Breast epithelium (tissue), 3 donors: ENCODE data around the gene ATP5IF1.

ENCODE experiments used
- POLR2A ChIP-seq: fragments of 450-650 bp; IDR thresholded peaks from one replicate; pipeline ENCODE4 v1.6.1; 2016; ENCODE audit warnings: antibody characterized with exemption, mild to moderate bottlenecking, moderate library complexity
- POLR2AphosphoS5 ChIP-seq, 3 donors: sonication (generic); formaldehyde crosslinking; IDR thresholded peaks; one replicate each; pipeline ENCODE4 v1.6.1; 2017; ENCODE audit warnings: antibody characterized with exemption in 3 of 3
- TF ChIP-seq, protein P1 (sequence below), 3 donors: fragments of 450-650 bp; IDR thresholded peaks; one replicate each; pipeline ENCODE4 v1.5.1; 2016 to 2017; ENCODE audit warnings: antibody characterized with exemption in 3 of 3, mild to moderate bottlenecking in 3 of 3, moderate library complexity in 3 of 3

DNA sequence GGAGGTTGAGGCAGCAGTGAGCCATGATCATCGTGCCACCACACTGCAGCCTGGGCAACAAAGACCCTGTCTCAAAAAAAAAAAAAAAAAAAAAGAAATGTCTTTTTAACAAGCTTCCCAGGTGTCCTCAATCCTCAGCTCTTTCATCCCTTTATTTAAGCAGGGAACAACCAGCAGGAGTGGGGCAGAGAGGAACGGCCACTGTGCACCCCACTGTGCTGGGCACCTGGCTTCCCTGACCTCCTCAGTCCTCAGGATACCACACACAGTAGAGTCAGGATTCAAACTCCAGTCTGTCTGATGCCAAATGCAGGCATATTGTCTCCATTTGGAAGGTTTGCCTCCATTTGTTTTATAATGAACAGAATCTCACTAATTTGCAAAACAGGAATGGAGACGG, 39.6 kb upstream of the ATP5IF1 start:
- TF ChIP-seq, protein P1, sequence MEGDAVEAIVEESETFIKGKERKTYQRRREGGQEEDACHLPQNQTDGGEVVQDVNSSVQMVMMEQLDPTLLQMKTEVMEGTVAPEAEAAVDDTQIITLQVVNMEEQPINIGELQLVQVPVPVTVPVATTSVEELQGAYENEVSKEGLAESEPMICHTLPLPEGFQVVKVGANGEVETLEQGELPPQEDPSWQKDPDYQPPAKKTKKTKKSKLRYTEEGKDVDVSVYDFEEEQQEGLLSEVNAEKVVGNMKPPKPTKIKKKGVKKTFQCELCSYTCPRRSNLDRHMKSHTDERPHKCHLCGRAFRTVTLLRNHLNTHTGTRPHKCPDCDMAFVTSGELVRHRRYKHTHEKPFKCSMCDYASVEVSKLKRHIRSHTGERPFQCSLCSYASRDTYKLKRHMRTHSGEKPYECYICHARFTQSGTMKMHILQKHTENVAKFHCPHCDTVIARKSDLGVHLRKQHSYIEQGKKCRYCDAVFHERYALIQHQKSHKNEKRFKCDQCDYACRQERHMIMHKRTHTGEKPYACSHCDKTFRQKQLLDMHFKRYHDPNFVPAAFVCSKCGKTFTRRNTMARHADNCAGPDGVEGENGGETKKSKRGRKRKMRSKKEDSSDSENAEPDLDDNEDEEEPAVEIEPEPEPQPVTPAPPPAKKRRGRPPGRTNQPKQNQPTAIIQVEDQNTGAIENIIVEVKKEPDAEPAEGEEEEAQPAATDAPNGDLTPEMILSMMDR (IDR thresholded peaks at IDR 0.05) = no peak
- no peak for TF ChIP-seq POLR2A
- no peak for TF ChIP-seq POLR2AphosphoS5 (IDR thresholded peaks at IDR 0.05)
